Epidermal melanocyte (primary cell): ENCODE measurements around the gene FRMPD1.

Source experiments
- DNase-seq: peaks from one replicate; pipeline ENCODE4 v3.0.0; 2011; ENCODE audit warnings: low spot score; ENCODE audit not compliant: insufficient read length

FRMPD1 gene

GRCh38 chr9:37626708-37627292 is 24.0 kb upstream of the FRMPD1 start:
- no peak for DNase-seq

DNA sequence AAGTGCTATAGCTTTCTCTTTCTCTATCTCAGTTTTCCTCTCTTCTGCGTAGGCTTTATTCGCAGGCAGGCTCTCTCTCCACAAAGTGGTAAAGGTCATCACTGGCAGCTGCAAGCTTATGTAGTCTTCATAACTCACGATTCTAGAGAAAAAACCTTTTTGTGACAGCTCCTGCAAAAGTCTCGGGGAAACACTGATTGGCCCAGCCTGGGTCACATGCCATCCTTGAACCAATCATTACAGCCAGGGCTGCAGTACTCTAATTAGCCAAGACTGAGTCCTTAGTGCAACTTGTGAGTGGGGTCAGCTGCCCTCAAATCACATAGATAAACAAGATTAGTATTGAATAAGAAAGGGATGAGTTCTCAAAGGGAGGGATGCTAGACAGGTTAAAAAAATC is 18.3 kb upstream of the FRMPD1 start:
- no peak for DNase-seq

DNA sequence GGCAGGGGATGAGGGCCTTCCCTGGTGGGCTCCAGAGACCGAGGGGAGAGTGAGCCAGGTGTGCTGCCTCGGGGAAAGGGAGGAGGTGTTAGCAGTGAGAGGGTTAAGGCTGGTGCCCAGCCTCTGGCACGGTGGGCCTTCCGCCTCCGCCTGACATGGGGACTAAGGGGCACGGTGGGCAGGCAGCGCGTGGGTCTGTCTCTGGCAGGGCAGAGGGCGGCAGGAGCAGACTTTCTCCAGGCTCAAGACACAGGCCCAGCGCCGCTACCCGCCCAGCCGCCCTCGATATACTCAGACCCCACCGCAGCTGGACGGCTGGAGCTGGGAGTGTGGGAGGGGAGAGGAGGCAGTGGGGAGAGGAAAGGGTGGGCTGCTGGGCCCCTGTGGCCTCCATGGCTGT is 14.9 kb upstream of the FRMPD1 start:
- DNase-seq, result no peak

GRCh38 chr9:37636511-37637448 is 14.0 kb upstream of the FRMPD1 start:
- no peak for DNase-seq

GRCh38 chr9:37639109-37639762 is 11.5 kb upstream of the FRMPD1 start:
- DNase-seq, result no peak

DNA sequence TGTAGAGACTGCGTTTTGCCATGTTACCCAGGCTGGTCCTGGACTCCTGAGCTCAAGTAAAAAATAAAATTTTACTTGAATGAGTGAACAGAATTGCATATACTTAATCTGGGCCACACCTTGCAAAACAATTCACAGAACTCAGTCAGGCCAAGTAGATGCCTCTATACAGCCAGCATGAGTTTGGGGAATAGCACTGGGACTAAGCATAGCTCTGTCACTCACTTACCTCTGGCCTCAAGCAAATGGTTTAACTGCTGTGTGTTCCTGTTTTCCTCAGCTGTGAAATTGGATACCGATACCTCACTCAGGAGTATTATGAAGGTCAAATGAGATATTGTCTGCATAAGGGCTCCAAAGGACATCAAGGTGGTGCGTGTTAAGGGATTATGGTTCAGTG is 10.9 kb upstream of the FRMPD1 start:
- DNase-seq, result no peak

DNA sequence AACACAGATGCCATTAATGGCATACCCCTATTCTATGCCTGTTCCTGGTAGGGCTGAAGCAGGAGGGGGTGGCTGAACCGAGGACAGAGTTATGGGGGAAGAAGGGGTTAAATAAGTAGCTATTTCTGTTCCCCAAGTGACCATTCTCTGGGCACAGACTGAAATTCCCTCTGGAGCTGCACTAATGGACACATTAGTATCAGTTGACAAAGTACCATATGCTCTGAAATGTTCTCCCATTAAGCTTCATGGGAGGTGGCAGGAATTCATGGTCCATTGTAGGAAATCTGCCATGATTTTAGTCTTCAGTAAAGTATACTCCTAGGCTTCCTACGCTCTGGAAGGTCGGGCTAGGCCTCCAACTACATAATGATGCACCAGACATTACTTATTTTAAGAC is 10.5 kb upstream of the FRMPD1 start:
- DNase-seq, result no peak

DNA sequence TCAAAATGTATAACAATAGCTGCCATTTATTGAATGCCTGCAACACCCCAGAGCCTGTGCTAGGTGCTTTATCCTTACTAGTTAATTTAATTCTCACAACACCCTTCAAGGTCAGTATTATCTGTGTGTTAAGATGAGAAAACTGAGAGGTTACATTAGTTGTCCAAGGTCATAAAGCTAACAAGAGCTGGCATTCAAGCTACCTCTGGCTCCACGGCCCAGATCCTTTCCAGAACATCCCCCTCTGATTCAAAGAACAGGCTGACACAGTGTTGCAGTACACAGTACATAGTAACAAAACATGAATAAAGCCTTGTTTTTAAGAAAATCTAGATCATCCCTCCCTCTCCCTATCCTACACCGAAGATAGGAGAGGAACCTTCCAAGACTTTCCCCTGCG is 9.4 kb upstream of the FRMPD1 start:
- no peak for DNase-seq

GRCh38 chr9:37643214-37643613 is 7.5 kb upstream of the FRMPD1 start:
- no peak for DNase-seq

DNA sequence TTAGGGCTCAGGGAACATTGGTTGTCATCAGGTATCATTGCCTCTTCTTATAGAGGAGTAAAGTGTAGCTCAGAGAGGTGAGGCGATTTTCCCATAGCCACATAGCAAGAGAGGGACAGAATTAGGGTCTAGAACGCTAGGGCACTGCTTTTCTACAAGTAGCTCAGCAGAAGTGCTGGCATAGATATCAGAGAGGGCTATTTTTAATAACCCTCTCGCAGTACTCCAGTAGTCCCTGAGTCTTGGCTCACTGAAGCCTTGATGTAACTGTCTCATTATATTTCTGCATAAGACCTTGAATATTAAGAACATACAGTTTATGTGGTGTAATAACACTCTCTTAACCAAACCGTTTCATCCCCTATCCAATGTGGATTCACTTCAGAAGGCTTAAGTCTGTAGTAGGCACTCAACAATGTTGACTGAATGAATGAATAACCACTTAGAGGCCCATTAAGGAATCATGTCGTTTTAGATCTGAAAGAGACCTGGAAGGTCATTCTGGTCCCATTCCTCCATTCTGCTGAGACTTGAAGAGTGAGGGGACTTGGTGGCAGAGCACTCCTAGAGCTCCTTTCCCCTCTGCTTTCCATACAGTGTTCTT is 4.7 kb upstream of the FRMPD1 start:
- no peak for DNase-seq

GRCh38 chr9:37650299-37650872 is 368 bp upstream of the FRMPD1 start:
- DNase-seq, result no peak

DNA sequence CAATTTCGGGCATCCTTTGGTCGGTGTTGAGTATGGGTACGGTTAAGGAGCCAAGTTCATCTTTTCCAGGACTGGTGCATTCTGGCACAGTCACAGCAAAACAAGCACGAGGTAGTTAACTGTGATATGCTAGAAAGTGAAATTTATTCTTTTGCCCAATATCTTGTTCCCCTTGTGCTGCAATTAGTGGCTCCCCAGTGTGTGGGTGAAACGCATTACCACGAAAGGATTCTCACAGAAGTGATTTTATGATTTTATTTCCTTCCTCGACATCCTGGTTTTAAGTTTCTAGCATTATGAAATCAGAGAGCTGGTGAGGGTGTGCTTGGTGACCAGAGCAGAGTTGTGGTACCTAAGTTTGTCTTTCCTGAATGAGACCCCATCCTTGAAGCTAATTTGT is 1.5 kb downstream of the FRMPD1 start:
- DNase-seq, result no peak

DNA sequence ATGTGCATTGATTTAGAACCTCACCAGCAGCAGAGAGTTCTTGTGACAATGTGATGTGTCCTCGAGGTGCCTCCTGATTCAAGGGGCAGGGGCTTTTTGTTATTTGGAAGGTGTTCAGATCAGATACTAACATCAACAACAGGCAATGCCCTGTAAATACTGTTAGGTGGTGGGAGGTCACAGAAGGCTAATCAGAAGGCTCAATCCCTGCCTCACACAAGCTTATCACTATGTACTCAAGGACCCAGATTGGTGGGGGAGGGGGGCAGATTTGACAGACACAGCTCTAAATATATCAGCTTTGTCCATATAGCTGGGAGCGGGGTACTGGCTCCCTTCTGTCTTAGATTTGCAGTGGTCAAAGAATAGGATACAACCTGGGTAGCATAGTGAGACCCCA is 2.6 kb downstream of the FRMPD1 start:
- no peak for DNase-seq

- no peak for DNase-seq
These were observed 6.2 kb downstream of the FRMPD1 start for GRCh38 chr9:37656936-37657335.

DNA sequence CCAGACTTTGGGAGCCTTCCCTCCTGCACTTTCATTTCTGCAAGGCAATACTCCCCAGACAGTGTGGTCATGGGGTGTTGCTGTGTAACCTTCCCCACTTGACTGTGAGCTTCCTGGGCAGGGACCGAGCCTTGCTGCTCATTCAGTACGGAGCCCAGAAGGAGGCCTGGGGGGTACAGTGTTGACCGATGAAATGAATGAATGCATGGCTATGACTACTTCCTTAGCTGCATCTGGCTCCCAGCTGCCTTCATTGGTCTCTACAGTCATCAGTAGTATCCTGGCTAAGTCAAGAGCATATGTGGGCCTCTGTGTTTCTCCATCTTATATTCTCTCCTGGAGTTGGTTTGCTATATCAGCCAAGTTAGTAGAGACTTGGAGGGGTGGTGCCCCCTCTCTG is 9.9 kb downstream of the FRMPD1 start:
- DNase-seq, result no peak

GRCh38 chr9:37663926-37664325 is 13.2 kb downstream of the FRMPD1 start:
- no peak for DNase-seq

DNA sequence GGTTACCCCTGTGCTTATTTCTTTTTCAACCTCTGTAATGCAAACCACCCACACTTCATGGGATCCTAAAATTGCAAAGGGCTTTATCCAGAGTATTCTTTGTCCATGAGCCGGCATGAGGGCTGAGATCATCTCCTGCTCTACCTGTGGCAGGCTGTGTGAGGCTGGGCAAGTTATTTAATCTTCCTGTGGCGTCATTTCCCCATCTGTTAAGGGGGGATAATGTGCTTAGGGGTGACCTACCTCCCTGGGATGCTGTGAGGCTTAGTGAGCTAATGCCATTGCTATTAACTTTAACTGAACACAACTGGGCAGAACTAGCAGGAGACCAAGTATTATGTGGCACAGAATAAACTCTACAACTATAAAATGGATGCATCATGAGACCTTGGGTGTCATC is 17.0 kb downstream of the FRMPD1 start:
- no peak for DNase-seq

GRCh38 chr9:37668116-37668601 is 17.4 kb downstream of the FRMPD1 start:
- DNase-seq, result no peak

DNA sequence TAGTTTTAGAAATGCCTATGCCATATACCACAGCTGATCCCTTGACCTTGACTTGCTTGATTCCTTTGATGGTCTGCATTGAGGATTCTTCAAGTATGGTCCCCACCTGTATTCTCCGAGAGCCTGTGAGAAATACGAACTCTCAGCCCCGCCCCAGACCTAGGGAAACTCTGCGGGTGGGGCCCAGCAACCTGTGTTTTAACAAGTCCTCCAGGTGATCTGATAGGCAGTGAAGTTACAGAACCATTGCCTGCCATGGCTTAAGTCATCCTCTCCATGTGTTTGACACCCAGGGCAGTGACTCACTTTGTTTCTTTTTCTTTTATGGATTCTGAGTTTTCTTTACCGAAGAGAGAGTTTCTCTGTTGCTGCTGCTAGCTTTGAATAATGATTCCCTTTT is 18.5 kb downstream of the FRMPD1 start:
- DNase-seq, result no peak

- DNase-seq, result no peak
These were observed 24.9 kb downstream of the FRMPD1 start for GRCh38 chr9:37675661-37676060.

DNA sequence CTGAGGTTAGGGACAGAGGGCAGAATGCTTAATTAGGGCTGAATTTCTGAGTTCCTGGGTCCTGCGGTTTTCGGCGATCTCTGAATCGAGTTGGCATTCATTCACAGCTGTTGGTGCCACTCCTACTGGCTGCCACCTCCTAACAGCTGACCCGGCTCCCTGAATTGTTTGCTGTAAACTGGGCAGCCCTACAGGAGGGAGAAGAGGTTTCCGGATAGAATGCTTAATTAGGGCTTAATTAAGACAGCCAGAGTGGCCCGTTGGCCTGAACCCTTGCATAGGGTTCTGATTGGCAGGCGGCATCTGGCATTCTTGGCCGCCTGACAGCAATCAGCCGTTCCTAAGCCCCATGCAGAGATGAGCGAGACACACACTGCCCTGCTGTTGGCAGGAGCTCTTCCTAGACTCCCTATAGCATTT is 25.7 kb downstream of the FRMPD1 start:
- DNase-seq, result no peak

DNA sequence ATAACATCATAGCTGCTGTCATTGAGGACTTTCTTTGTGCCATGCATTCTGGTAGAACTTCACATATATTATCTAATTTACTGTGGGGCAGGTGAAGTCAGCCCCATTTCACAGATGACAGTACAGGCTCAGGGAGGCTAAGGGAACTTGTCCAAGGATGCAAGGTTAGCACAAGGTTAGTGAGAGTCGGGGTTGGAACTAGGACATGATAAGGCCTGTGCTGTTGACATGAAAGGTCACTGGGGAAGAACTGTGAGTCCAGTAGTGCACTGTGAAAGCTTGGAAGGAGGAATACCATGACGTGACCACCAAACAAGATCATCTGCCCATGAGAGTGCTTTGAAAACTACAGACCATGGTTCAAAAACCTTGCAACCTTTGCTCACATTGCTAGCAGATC is 26.7 kb downstream of the FRMPD1 start:
- DNase-seq, result no peak
